GM21825 (cell line): ENCODE results near the gene SRGAP2C.
"Not testable (repeated sequence)": the region's sequence is repeated elsewhere in the genome, so short reads cannot be mapped to it uniquely, and the experiment has no call there.

ENCODE experiments used
- ATAC-seq: cut with Tn5 transposase; IDR thresholded peaks from one replicate; pipeline ENCODE4 v1.9.1; 2021; ENCODE audit warnings: mild to moderate bottlenecking, moderate library complexity; ENCODE audit not compliant: unreplicated experiment

SRGAP2C gene

DNA sequence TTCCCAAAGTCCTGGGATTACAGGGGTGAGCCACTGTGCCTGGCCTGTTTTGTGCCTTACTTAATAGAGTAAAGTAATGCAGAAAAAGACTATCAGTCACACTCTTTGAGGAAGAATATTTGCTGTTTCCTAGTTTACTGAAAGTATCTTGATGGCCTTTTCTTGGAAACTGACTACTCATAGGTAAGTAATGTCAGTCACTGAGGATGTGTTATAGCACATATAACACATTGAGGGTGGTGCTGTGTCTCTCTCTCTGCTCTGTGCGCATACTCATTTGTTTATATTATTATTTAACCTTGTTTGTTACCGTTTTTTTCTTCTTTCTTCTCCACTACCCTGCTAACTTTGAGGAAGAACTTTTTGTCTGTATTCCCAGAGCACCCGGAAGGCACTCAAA lies 93.4 kb downstream of the SRGAP2C start:
- ATAC-seq: not testable (repeated sequence)

DNA sequence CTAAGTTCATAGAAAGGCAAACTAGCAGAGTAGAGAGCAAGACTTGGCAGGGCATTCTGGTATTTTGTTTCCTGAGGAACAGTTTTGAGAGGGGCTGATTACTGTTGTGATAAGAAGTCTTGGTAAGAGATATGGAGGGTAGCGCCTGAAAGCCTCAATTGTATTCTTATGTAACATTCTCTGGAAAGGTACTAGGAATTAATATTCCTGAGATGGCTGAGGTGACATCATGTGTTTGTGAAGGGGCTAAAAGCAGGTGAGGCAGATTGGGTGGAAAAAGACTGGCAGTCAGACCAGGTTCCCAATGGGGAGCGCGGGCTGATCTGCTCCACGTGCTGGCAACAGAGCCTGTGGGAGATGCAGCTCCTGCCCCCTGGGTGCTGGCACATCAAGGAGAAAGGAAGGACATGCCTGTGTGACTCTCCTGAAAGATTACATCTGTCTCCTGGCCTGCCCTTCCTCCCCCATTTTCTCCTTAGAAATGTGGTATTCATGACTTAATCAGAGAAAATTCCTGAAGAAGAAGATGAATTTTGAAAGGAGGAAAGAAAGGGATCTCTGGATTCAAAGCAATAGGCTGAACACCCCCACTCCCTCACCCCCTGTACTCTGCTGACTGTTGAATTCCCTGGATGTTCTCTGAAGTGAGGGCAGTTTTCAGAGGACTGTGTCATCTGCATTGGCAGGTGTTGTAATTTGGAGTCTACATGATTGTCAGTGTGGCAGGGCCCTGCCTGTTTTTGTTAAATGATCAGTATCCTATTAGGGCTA lies 94.2 kb downstream of the SRGAP2C start:
- not testable (repeated sequence) for ATAC-seq

DNA sequence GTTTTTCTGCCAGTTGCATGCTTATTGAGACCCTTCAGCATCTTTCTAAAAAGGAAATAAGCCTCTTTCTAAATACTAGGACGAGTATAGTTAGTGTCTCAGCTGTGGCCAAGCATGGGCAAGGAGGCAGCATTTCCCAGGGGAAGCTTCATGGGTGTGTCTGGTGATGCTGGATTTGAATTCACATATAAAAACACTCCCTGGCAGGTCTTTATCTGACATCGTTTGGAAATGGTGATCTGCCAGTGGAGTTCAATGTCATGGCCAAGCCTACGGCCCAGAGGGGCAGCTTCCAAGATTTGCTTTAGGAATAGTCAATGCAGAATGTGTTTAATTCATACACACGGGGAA lies 94.7 kb downstream of the SRGAP2C start:
- ATAC-seq: not testable (repeated sequence)

DNA sequence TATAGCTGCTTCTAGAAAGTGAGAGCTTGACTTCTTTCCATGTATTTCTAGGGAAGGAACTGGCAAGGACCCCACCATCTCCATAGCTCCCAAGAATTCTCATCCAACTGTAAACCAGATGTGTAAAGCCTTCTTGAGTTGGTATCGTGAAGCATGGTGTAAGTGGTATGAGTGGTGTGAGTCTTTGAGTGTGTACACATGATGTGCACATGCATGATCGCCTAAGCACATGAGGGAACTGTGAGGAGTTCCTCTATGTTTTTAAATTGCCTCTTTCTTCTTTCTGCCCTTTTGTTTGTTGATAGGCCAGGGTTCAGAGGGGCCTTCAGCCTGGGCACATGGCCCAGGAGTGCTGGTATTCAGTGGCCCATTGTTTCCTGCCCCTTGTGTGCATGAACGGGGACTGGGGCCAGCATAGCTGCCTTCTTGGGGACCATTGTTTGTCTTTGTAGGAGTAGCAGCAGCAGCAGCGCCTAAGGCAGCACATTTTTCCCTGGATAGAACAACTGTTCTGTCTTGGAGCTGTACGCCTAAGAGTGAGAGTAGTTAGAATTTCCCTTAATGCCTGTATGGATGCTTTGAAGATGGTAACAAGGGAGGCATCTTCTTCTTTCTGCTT lies 96.0 kb downstream of the SRGAP2C start:
- ATAC-seq: not testable (repeated sequence)

DNA sequence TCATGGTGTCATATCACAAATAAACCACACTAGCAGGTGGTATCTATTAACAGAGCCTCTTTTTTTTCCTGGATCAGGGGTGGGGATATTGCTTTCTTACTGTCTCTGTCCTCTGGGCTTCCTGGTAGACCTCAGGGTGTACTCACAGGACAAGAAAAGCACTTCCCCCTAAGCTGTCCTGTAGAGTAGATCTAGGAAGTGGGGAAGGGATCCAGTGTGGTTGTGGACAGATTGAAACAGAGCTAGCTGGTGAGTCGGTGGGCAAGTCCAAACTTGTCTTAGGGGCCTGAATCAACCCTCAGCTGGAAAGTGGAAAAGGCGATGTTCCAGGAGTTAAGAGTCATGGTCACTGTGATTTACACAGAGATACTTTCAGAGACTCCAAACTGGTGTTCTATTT lies 96.7 kb downstream of the SRGAP2C start:
- ATAC-seq: not testable (repeated sequence)

DNA sequence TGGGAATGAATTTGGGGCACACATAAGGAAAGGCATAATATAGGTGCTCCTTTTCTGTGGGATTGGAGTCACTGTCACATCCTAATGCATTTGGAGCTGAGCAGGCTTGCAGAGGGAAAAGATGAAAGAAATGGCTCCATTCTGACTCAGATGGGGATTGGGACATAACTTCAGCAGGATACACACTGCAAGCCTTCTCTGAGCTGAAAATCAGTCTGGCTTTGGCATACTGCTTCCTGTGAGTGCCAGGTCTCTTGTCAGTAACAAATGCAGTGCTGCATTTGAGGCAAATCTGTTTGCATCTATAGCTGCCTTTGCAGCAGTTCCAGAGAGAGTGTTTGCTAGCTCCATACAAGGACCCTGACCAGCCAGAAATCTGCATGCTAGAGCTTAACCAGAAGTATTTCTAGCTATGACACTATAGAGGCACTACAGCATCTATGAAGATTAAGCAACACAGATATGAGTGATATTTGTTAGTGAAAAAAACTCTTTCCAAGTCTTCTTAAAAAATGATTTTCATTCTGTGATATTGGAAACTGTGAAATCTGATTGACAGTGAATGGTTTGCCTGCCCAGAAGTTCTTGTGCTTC lies 98.9 kb downstream of the SRGAP2C start:
- not testable (repeated sequence) for ATAC-seq

DNA sequence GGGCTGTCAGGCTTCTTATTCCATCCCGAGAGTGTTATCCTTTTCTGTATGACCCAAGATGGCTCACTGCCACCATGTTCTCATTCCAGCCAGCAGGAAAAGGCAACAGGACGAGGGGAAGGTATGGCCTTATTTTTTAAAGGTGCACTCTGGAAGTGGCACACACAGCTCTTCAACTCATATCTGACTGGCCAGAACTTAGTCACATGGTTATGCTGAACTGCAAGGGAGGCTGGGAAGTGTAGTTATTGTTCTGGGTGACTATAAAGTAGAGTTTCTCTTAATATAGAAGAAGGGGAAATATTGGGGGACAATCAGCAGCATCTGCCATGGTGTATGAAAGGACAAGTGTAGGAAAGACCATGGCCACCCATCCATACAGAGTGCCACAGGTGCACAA lies 107.8 kb downstream of the SRGAP2C start:
- ATAC-seq: not testable (repeated sequence)

DNA sequence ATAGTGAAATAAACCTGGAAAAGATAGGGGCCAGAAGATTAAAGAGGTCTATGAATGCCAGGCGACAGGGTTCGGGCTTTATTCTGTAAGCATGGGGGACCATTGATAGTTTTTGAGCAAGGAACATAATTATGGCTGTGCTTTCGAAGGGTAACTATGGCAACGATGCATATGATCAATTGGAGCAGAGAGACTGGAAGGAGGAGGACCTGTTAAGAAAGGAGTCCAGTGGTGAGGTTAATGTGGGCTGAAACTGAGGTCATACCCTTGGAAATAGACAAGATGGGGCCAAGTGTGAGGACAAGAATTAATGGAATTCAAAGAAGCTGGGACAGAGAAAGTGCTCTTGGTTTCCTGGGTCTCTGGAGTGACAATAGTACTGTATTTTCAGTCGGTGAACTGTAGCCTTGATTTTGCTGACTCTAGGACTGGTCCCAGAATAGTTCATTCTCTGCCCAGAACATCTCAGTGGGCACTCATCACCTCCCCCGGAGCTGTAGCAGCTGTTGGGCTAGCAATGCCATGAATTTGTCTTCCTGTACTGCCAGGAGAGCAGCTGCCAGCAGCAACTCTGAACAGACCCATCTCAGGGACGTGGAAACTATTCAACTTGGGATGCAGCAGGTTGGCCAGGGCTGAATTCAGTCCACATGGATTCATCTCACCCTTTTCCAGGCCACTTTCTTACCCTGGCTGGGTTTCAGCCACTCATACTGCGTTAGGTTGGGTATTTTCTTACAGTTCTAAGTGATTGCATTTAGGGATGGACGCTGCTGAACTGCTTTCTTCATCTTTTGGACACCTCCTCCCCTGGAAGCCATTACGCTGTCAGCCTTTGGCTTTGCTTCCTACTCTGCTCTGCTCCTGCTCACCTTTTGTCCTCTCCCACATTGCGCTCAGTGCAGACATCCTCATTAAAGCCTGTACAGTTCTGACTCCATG lies 108.8 kb downstream of the SRGAP2C start:
- ATAC-seq: not testable (repeated sequence)

DNA sequence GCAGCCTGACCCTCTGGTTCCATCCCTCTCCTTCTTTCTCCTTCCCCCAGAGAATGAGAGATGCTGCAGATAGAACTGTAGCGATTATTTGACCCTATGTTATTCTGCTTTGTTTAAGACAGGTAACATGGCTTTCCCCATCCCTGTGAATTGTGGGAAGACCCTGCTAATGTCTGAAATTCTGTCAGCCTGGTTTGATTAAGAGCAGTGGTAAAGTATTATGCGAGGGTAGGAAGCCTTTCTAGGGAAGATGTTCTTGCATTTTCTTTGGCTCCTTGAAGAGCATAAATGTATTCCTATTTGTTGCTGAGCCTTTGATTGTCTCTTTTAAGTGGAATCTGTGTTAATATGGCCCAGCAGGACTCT lies 109.4 kb downstream of the SRGAP2C start:
- ATAC-seq: not testable (repeated sequence)

DNA sequence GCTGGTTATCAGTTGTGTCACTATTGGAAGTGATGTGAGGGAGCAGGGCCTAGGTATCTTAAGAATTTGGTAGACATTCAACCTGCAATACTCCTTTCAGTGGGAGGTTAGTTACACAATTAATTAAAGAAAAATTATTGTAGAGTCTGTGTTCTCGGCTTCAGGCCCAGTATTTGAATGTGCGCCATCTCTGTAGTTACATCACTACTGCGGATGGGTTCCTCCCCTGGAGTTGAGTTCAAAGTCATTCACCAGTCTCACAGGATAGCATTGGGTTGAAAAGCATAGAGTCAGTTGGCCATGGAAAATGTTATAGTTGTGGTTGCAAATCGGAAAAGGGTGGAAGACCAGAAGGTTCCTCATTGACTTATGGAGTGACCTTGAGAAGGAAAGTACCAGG lies 111.8 kb downstream of the SRGAP2C start:
- ATAC-seq: not testable (repeated sequence)

DNA sequence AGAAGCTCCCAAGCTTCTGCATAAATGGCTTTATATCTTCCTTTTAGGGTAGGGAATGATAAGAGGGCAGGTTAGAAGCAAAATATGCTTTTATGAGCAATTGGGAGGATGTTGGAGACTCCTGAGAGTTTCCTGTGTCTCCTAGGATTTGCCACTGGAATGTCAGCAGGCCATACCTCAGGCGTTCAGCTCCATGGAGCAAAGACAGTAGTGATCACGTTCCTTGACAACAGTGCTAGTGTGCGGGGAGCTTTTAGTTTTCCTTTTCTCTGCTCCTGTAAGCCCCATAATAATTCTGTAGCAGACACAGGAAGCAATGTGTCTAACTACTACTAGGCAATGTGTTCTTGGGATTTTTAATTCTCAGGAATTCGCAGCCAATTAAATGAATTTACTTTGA lies 113.8 kb downstream of the SRGAP2C start:
- not testable (repeated sequence) for ATAC-seq

DNA sequence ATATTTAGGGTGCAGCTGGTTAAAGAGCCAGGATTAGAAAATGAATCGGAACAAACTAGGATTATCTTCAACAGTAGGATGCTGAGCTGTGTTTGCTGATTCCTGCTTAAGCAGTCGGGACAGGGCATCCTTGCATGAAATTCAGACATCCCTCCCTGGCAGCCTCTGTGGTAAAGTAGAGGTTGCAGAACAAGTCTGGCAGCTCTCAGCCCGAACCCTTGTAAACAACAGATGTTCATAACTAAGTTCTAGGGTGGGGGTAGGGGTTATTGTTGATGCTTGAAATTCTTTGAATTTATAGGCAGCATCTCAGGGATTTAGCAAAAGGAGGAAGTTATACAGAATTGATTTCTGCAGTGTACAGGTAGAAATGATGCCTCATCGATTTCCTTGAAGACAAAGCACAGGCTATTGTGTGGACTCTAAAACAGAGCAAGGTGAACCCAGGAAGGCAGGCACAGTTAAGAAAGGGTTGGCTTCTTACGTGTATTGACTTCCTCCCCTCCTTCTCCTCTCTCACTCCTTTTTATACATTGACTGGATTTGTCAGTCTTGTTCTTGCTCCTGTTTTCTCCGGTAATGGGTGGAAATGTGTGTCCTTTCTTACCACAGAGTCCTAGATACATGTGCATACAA lies 114.9 kb downstream of the SRGAP2C start:
- ATAC-seq: not testable (repeated sequence)

DNA sequence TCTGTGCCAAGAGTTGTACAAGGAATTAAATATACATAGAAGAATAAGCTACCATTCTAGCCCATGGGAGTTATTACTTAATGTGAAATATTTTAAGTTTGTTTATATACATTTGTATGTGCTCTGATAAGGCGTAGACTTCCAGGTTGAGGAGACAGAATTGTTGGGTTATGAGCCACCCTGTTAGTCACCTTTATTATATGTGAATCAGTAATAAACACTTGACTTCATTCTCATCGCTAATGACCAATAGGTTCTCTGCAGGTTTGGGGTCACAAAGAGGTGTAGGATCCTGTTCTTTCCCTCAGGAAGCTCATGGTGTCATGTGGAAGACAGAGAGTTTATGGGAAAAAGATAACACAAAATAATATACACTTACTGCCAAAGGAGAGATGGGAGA lies 117.1 kb downstream of the SRGAP2C start:
- ATAC-seq: not testable (repeated sequence)

DNA sequence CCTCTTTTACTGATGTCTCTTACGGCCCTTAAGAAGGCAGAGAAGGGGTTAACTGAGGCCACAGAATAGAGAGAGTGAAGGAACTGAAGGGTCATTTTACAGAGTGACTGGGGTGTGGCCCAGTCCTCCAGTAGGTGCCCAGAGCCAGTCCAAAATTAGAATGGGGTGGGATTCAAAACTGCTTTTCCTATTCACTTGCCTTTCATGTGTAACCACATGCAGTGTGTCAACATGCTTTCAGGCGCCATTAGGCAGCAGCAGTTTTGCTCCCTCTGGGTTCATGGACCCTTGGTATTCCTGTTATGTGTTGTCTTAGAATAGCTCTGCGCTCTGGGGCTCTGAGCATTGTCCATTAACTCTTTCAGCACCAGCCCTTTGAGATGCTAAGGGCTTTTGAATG lies 123.0 kb downstream of the SRGAP2C start:
- not testable (repeated sequence) for ATAC-seq

DNA sequence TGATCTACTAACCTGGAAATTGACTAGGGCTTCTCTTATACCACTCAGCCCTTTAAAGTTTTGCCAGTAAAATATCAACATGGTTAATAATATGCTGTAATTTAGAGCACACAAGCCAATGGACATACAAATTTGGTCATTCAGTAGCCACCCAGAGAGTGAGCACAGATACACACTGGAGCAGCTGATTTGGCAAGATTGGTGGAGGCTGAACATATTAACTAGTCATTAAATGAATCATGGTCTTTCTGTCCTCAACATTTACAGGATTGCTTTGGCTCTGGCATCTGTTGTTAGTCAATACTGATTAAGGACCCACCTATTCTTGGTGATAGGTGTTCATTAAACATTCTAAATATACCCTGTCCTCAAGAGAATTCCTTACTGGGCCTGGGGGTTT lies 130.7 kb downstream of the SRGAP2C start:
- not testable (repeated sequence) for ATAC-seq

DNA sequence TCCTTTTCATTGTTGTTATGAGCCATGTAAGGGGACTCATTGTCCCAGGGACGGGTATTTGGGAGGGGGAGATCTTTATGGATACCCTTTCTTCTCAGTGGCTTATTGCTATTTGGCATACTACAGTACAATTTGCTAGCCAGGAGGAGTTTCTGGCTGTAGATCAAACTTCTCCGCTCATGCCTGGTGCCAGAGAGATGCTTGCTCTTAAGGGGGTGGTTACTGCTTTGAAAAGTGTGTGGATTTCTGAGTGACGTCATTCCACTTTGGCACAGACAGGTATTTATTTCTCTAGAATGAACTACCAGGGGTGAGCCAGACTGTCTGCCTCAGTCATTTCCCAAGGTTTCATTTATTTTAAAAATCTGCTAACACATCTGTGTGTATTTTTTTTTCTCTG lies 131.3 kb downstream of the SRGAP2C start:
- not testable (repeated sequence) for ATAC-seq

DNA sequence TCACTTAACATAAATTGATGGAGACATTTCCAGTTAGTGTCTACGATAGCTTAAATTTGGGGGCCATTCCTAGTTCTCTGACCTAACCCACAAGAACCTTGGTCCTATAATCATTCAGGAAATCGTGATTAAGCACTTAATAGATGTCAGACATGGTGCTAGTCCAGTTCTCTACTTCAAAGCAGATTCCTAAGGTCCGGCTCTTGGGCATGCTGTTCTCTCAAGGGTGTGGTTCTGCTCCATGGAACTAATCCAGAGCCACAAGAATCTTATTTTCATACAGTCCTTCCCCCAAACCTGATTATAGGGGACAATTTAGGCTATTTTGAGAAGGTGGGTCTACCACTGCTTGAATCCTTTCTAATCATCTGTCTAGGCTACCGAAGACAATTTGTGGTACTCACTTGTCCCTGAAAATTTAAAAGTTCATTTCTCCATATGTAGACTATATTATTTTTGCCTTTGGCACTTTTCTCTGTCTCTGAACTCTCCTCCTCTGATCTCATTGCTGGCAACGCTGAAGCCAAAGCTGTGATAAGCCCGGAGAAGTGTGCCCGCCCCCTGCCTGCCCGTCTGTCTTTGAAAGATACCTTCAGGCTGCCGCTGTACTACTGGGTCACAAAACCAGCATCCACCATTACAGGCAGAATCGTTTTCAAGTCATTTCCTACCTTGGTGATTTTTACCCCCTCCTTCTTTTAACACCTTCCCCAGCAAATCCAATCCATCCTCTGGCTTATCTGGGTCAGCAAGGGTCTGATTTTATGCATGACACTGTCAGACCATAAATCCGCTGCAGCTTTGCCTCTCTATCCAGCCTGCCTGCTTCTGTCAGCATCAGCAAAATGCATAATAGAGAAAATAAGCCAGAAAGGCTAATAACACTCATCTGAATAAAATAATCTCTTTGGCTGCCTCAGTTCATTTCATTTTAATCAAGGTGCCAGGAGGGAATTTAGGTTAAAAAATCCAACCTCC lies 133.0 kb downstream of the SRGAP2C start:
- not testable (repeated sequence) for ATAC-seq

DNA sequence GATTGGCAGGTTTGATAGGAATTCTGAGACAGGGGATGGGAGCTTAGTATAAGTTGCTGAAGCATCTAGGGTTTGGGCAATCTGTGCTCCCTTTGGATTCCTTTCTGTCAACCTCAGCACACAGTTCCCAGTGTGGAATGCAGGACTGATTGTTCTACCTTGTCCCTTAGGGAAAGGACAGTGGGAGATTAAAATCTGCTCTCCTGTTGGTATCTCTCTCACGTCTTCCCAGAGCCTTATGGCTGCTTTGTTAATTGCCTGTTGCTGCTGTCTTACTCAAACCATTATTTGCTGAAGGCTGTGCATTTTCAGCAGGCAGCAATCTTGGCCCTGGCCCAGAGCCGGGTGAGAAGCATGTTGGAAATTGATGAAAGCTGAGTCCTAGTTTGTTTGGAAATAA lies 133.9 kb downstream of the SRGAP2C start:
- not testable (repeated sequence) for ATAC-seq

DNA sequence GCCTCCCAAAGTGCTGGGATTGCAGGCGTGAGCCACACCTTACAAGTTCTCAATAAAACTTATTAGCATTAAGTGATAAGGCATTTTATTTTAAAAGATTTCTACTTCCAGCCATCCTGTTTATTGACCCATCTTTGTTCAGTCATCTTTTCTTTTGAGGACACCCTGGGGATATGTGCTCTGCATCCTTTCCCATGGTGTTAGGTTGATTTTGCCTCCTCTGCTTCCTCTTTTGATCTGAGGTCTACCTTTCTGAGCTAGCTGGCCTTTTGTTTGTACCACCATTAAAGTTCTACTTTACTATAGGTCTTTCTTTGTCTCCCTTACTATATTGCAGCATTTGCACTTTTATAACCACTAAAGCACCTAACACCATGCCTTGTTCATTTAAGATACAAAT lies 136.9 kb downstream of the SRGAP2C start:
- ATAC-seq: not testable (repeated sequence)
